HG02943 (cell line): ENCODE results near the gene UBL7.
"Not testable (repeated sequence)": the region's sequence is repeated elsewhere in the genome, so short reads cannot be mapped to it uniquely, and the experiment has no call there.

ENCODE experiments used
- ATAC-seq: cut with Tn5 transposase; IDR thresholded peaks from one replicate; pipeline ENCODE4 v1.9.1; 2021; ENCODE audit warnings: mild to moderate bottlenecking, low read depth, moderate library complexity; ENCODE audit not compliant: unreplicated experiment

UBL7 gene

DNA sequence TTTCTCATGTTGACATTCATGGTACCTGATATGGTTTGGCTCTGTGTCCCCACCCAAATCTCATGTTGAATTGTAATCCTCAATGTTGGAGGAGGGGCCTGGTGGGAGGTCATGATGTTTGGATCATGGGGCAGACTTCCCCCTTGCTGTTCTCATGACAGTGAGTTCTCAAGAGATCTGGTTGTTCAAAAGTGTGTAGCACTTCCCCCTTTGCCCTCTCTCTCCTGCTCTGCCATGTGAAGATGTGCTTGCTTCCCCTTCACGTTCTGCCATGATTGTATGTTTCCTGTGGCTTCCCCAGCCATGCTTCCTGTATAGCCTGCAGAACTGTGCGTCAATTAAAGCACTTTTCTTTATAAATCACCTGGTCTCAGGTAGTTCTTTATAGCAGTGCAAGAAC, 3.3 kb upstream of the UBL7 start:
- ATAC-seq, result no peak

DNA sequence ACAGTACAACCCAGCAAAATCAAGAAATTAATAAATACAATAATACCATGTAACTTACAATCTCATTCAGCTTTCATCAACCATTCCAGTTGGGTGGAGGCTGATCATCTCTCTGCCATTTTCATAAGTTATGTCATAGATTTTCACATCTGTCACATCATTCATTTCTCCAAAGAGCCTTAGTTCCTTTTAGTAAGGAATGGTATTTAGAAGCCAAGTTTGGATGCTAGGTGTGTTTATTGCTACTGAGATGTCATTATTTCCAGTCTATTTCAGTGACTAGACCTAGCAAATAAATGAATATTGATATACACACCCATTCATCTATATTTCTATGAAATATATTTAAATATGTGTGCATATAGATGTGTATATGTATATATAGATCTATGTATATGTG, 2.7 kb upstream of the UBL7 start:
- no peak for ATAC-seq

DNA sequence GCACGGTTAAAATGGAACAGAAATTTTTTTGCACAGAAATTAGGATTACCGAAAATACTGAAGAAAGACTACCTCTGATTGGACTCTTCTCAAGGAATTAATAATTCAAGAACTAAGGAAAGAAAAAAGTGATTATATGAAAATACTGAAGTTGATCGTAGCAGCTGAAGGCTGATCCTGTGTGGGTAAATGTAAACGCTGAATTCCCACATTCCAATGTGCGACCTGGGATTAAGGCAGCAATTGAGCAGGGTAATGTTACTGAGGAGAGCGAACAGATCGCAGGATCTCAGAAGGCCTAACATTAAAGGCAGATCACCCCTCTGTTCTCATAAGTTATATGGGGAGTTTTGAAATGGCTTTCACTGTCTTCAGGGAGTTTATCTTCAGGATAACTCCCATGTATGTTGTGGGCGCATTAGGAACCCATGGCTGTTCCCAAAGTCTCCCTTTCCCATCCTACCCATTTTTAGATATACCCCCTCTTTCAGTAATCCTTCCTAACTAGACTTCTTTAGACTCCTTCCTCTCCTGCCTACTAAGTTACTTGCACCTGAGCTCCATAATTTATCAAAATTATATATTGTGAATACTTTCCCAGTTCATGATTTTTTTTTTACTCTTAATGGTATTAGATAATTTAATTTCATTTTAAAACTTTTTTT, 1.0 kb upstream of the UBL7 start:
- no peak for ATAC-seq

DNA sequence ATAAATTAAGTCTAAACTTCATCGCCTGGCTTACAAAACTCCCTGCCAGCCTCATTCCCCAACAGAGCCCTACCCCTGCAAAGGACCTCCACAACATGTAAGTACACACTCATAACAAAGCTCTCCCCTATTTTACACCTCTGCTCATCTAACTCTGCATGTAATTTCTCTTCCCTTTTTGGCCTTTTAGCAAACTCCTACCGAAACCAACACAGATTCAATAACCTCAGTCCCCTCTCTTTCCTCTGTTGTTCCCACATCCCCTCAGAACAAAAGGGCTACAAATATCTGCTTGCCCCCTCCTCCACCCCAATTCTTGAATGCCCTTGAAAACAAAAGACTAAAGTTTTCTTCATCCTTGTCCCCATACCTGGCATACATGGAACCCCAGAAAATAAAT, 662 bp downstream of the UBL7 start:
- no peak for ATAC-seq

DNA sequence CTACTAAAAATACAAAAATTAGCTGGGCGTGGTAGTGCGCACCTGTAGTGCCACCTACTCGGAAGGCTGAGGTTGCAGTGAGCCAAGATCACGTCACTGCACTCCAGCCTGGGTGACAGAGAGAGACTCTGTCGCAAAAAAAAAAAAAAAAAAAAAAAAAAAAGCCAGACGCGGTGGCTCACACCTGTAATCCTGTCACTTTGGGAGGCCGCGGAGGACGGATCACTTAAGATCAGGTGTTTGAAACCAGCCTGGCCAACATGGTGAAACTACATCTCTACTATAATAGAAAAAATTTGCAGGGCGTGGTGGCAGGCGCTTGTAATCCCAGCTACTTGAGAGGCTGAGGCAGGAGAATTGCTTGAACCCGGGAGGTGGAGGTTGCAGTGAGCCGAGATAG, 1.2 kb downstream of the UBL7 start:
- not testable (repeated sequence) for ATAC-seq

DNA sequence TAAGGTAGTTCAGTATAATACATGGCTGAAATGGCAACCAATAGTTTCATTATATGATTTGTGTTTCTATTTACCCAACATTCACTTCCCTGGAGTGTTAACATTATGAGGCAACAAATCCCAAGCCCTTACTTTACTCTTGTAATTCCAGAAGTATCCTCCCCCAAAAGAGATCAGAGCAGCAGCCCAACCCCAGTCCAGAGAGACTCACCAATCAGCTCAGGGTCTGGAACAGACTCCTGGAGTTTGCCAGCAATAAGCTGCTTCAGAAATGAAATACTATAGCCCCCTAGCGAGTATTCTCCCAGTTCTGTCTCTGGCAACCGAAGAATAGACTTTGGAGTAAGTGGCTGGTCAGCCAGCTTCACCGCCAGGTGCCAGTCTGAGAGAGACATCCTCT, 2.5 kb downstream of the UBL7 start:
- ATAC-seq, result no peak

DNA sequence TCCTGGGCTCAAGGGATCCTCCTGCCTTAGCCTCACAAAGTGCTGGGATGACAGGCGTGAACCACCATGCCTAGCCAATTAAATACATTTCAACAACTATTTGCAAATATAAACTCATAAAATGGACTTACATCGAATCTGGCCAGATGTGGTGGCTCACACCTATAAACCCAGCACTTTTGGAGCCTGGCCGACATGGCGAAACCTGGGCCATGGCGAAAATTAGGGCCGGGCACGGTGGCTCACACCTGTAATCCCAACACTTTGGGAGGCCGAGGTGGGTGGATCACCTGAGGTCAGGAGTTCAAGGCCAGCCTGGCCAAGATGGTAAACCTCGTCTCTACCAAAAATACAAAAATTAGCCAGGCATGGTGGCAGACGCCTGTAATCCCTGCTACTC, 3.9 kb downstream of the UBL7 start:
- ATAC-seq, result not testable (repeated sequence)

DNA sequence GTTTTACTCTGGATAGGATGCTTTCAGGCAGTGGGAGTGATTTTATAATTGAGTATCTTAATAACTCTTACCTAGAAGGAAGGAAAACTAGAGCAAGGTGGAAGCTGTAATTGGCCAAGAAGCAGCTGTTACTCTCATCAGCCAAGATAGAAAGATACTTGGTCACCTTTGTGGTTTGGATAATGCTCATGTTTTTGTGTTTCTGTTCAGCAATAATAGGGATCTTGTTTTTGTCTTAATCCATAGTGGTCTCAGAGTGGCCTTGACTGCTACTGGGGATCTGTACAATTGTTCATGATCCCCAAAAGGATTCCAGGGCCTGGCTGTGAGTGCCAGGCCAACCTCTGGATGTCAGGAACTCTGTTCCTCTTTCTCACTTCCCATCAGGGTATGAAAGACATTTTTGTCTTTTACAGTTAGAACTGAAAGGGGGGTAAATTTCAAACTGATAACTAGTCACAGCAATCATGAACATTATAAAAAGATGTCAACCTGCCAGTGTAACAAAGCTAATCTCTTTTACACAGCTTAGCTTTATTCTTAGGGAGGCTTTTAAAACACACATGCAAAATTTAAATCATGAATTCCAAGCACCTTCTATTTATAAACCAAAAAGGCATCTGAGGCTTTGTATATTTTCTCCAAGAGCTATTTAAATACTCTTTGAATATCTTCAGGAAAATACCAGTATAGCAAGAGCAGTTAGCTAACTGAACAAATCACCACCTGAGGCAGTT, 6.0 kb downstream of the UBL7 start:
- ATAC-seq, result no peak

DNA sequence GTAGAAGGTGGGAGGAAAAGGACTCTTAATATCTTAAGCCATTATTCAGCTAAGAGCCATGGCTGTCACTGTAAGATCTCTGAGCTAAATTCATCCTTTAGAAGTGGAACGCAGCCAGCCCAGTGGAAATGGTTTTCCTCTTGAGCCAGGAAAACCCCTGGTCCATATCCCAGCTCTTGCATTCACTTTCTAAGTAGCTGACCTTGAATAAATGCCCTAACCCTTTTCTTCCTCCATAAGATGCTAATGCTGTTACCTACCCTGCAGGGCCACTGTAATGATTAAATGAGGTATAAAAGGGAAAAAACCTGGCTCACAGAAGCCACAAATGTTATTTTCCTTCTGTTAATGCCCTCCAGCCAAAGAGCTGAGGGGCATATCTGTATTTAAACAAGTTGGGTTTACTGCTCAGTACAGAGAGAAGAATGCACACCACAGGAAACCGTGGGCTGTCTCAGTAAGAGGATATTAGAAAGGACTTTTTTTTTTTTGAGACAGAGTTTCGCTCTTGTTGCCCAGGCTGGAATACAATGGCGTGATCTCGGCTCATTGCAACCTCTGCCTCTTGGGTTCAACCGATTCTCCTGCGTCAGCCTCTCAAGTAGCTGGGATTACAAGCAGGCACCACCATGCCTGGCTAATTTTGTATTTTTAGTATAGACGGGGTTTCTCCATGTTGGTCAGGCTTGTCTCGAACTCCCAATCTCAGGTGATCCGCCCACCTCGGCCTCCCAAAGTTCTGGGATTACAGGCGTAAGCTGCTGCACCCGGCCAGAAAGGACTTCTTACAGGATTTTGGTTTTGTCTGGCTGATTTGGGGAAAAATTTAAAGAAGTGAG, 6.8 kb downstream of the UBL7 start:
- no peak for ATAC-seq

DNA sequence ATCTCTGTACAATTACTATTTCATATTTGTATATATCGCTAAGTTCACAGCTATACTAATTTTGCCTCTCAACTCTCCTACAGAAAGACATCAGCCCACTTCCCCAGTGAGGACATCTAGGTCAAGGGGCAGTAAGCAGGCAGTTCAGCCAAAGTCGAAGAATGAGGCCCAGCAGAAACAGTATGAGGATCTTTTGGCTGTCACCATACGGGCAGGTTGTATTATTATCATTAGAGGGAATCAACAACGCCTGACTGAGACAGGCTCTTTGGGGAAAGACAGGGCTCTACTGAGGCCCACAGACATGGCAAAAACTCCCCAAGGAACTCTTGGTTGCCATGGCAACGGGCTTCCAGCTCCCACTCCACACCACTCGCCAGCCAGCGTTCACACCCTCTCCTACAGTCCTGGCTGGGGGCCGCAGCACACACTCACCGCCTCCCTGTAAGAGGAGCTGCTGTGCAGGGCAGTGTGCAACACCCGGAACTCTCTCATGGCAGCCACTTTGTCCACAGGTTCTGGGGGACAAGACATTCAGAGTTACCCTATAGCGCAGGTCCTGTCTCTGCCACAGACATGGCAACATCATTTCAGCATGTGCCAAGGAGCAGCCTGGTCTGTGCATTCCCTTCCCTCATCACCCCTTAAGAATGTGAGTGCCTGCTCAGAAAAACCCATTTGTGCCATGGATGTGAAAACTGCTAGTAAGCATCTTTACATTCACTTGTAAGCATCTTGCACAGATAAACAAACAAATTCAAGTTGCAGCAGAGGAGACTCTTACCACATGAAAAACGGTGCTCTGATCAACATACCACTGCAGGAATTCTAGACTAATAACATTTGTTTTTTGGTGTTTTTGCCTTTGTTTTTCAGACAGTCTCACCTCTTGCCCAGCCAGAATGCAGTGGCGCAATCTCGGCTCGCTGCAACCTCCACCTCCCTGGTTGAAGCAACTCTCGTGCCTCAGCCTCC, 8.8 kb downstream of the UBL7 start:
- ATAC-seq, result no peak

DNA sequence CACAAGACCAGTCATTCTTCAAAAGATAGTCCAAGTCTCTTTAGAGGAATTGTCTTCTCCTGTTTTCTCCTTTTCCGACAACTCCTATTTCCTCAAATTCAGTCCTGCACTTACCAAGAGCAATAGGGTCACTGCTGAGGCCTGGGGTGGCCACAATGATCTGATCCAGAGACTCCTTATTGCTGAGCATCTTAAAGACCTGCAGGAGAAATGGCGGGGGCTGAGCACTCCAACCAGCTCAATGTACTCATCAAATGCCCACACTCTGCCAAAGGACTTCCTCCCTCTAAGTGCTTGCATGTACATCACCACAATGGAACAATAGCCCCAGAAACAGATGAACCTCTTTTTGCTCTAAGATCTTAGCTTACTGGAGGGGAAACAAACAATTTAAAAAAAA, 9.6 kb downstream of the UBL7 start:
- no peak for ATAC-seq

DNA sequence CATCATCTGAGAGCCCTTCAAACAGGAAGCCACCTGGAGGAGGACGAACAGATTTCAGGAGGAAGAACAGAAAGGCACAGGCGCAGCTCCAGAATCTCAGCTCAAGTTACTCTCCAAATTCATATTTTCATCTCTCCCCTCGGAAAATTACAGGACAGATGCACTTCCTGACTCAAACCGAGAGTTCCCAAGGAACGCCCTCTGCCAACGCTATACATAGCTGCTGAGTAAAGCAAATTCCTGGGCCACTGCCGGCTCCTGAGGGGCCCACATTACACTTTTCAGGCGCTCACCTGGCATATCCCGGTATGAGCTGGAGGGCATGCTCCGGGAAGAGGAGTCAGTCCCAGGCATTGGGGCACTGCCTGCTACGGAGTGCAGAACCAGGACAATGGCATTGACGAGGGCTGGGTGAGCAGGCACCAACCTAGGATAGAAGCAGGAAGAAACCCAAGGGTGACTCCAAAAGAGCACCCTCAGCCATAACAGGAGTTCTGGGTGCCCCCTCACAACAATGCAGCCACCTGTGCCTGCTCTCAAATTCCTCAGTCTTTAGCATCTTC, 11.2 kb downstream of the UBL7 start:
- ATAC-seq, result no peak

DNA sequence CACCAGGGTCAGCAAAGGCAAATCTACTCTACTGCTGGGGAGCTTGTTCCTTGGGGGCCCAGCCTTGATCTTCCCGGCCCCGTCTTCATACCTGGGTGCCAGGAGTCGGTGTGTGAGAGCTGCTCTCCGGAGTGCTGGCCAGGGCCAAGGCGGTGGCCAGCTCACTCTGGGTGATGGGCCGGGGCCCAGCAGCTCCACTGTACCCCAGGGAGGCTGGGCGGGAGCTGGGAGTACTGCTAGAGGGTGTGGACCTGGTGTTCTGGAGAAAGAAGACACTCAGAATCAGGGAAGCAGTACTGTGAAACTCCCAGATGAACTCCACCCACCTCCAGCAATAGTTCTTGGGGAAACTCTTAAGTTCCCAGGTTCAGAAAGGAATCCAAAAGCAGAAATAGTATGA, 11.9 kb downstream of the UBL7 start:
- ATAC-seq, result no peak

DNA sequence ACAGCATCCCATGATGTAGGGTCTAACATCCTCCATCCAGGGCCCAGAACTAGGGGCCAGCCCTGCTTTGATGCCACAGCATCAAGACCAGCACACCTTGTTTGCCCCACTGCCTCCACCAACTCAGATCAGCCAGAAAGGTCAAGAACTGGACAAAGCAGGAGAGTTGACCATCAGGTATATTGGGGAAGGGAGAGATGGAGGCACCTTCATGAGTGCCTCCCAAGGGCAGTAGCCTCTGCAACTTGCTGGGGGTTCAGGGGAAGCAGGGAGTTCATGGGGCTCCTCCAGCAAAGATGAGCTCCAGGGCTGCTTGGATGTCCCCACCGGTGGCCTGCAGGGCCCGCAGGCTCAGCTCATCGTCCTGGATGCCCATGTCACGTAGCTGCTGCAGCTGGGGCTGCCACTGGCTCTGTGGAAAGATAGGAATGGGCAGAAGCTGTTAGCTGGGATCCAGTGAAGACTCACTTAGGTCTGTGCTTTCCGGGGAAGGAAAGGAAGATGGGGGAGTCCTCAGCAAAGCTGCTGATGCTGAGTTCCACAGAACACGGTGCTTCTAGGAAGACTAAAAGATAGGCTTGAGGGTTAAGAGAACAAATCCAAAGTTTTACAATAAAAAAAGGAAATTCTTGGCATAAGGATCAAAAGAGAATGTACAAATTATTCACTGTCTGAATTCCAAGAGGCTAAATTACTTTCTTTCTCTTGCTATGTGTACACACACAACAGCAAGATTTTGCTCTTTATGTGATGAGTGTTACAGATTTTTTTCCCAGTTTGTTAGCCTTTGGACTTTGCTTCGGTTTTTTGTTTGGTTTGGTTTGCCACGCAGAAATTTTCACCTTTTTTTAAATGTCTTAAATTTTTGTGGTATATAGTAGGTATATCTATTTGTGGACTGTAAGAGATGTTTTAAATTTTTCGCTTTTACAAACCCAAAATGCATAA, 14.9 kb downstream of the UBL7 start:
- no peak for ATAC-seq

DNA sequence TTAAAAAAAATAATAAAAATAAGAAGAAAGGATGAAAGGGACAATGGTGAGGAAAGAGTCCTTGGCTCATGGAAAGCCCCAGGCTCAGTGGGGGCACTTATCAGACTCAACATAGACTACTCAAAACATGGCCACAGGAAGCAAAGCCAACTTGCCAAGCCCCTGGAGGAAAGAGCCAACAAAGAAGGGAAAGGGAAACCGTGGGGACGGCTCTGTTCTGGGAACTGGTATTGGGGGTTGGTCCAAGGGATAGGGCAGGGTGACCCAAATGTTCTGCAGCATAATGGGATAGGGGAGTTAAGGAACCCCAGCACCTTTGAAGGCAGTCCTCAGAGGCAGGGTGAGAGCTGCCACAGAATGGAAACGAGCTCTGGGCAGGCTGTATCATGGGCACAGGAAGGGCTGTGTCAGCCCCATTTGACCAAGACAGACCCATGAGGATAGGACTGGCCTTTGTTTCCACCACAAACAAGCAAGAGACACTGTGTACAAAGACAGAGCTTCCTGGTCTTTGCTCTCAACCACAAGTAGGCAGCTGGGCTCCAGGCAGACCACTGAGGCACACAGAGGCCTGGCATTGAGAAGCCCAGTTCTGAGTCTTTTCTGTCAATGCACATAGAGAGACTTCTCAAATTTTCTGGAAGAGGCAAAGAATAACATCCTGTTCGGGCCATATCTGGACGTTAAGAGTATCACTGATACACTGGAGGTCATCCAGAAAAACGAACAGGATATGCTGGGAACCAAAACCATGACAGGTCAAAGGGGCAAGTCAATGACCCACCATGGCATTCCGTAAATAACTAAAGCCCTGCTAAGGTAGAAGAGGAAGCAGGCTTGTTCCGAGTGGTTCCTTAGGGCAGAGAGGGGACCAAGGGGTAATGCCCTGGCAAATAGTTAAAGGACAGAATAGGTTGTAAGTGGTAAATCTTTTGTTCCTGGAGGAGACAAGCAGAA, 16.6 kb downstream of the UBL7 start:
- no peak for ATAC-seq

DNA sequence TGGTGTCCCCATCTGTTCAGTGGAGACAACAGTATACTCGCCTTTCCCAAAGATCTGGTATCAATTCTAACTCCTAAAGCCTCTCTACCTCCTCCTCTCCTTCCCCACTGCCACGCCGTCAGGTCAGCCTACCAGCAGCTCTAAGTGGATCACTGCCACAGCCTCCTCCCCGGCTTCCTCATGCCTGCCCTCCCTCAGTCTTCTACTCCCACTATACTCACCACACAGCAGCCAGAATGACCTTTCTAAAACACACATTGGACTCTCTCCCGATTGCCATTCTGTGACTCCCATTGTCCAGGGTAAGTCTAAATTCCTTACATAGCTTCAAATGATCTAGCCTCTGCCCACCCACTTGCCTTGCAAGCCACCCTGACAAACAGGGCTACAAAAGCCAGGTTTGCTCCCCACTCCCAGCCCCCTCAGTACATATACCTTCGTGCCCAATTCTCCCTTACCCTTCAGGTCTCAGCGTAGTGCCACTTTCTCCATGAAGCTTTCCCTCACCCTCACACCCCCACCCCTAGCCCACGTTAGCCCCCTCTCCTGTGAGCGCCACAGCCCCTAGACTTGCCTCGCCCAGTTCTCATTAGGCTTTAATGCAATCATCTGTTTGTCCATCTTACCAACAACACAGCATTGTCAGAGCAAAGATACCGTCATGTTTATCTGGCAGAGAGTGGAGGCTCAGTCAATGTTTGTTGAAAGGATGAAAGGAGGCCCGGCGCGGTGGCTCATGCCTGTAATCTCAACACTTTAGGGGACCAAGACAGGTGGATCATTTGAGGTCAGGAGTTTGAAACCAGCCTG, 17.7 kb downstream of the UBL7 start:
- no peak for ATAC-seq

DNA sequence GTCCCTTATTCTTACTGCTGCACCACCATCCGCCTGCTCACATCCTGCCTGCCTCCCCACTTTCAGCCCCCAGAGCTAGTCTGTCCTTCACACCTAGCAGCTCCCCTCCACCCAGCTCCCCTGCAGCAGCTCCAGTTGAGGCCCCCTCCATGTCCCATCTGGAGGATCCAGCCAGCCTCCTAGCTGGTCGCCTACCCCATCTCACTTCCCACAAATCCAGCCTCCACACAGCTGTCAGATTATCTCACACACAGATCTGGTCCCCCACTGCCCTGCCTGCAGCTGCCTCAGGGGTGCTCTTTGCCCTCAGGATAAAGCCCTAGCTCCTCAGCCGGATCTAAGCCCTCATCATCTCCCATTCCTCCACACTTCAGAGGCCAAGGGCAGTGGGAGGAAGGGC, 18.4 kb downstream of the UBL7 start:
- ATAC-seq, result no peak
